ENCODE measurements around the gene OTUD3.

DNA sequence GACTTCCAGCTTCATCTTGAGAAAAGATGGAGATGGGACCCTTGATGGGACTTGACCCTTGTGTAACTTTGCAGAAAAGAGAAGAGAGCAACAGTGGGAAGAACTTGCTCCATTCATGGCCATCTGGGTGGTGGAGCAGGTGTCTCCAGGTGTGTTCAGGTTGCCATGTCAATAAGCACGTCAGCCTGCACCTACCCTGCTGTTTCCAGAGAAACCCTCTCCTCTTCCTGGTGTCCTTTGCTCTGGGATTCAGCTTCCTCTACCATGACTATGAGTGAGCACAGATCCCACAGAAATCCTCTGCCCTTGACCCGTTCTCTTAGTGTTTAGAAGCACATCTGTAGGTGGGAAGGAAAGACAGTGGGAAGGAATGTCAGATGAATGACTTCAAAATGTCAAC is 21.8 kb upstream of the OTUD3 start:
- TF ChIP-seq MAX (IDR thresholded peaks at IDR 0.05; ENCODE audit: low read depth) (no peak), YY1 (IDR thresholded peaks at IDR 0.05; ENCODE audit: low read depth) (no peak), TEAD4 (IDR thresholded peaks at IDR 0.05; ENCODE audit: borderline replicate concordance, insufficient read depth) (no peak), TCF12 (IDR thresholded peaks at IDR 0.05) (no peak), FOXJ3 (CRISPR knock-in tag; IDR thresholded peaks at IDR 0.05) (no peak), GATA2 (CRISPR knock-in tag; IDR thresholded peaks at IDR 0.05) (no peak), POLR2AphosphoS5 (IDR thresholded peaks at IDR 0.05; ENCODE audit: low read depth, low read length) (no peak), RCOR1 (IDR thresholded peaks at IDR 0.05; ENCODE audit: low read length) (no peak), USF1 (IDR thresholded peaks at IDR 0.05; ENCODE audit: borderline replicate concordance, low read depth) (no peak), CHD2 (IDR thresholded peaks at IDR 0.05; ENCODE audit: low read length, partially characterized antibody) (no peak), TAF1 (IDR thresholded peaks at IDR 0.05; ENCODE audit: borderline replicate concordance, low read depth, low read length) (no peak)
- TF ChIP-seq, protein P1, sequence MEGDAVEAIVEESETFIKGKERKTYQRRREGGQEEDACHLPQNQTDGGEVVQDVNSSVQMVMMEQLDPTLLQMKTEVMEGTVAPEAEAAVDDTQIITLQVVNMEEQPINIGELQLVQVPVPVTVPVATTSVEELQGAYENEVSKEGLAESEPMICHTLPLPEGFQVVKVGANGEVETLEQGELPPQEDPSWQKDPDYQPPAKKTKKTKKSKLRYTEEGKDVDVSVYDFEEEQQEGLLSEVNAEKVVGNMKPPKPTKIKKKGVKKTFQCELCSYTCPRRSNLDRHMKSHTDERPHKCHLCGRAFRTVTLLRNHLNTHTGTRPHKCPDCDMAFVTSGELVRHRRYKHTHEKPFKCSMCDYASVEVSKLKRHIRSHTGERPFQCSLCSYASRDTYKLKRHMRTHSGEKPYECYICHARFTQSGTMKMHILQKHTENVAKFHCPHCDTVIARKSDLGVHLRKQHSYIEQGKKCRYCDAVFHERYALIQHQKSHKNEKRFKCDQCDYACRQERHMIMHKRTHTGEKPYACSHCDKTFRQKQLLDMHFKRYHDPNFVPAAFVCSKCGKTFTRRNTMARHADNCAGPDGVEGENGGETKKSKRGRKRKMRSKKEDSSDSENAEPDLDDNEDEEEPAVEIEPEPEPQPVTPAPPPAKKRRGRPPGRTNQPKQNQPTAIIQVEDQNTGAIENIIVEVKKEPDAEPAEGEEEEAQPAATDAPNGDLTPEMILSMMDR (IDR thresholded peaks at IDR 0.05): no peak

Data from SK-N-SH (cell line).